GM19328 (cell line): ENCODE results near the gene RPL27A.

Source experiments
- ATAC-seq: cut with Tn5 transposase; IDR thresholded peaks from one replicate; pipeline ENCODE4 v1.9.1; 2021; ENCODE audit warnings: mild to moderate bottlenecking, moderate library complexity; ENCODE audit not compliant: unreplicated experiment

The RPL27A gene

GRCh38 chr11:8672346-8672745 lies 10.2 kb upstream of the RPL27A start:
- no peak for ATAC-seq

GRCh38 chr11:8674859-8675258 lies 7.7 kb upstream of the RPL27A start:
- no peak for ATAC-seq

GRCh38 chr11:8676458-8676857 lies 6.1 kb upstream of the RPL27A start:
- ATAC-seq, result no peak

GRCh38 chr11:8679006-8679405 lies 3.6 kb upstream of the RPL27A start:
- ATAC-seq, result no peak

GRCh38 chr11:8681837-8682302 lies 722 bp upstream of the RPL27A start:
- ATAC-seq, result no peak

GRCh38 chr11:8683115-8683807 lies 669 bp downstream of the RPL27A start:
- ATAC-seq, result no peak

GRCh38 chr11:8684600-8685290 lies 2.2 kb downstream of the RPL27A start:
- ATAC-seq, result no peak

- ATAC-seq, result no peak
Measured at GRCh38 chr11:8685306-8685705, 2.7 kb downstream of the RPL27A start.

GRCh38 chr11:8685820-8686219 lies 3.2 kb downstream of the RPL27A start:
- no peak for ATAC-seq

- no peak for ATAC-seq
Measured at GRCh38 chr11:8686325-8686724, 3.7 kb downstream of the RPL27A start.

- ATAC-seq, result peak; percentile 94
Measured at GRCh38 chr11:8688414-8689362, 6.1 kb downstream of the RPL27A start.

GRCh38 chr11:8689726-8690255 lies 7.2 kb downstream of the RPL27A start:
- no peak for ATAC-seq

GRCh38 chr11:8690374-8691342 lies 8.1 kb downstream of the RPL27A start:
- ATAC-seq, result no peak

GRCh38 chr11:8691601-8692000 lies 9.0 kb downstream of the RPL27A start:
- no peak for ATAC-seq

- no peak for ATAC-seq
Measured at GRCh38 chr11:8692417-8692816, 9.8 kb downstream of the RPL27A start.

- ATAC-seq, result no peak
Measured at GRCh38 chr11:8693010-8693551, 10.5 kb downstream of the RPL27A start.

- ATAC-seq, result no peak
Measured at GRCh38 chr11:8693555-8693954, 11.0 kb downstream of the RPL27A start.

GRCh38 chr11:8694137-8694536 lies 11.5 kb downstream of the RPL27A start:
- ATAC-seq, result no peak

- ATAC-seq, result no peak
Measured at GRCh38 chr11:8697054-8697453, 14.5 kb downstream of the RPL27A start.

GRCh38 chr11:8698379-8698851 lies 15.8 kb downstream of the RPL27A start:
- no peak for ATAC-seq
